ENCODE data around the gene COA5.
"Not testable (repeated sequence)": the region's sequence is repeated elsewhere in the genome, so short reads cannot be mapped to it uniquely, and the experiment has no call there.

COA5 gene

DNA sequence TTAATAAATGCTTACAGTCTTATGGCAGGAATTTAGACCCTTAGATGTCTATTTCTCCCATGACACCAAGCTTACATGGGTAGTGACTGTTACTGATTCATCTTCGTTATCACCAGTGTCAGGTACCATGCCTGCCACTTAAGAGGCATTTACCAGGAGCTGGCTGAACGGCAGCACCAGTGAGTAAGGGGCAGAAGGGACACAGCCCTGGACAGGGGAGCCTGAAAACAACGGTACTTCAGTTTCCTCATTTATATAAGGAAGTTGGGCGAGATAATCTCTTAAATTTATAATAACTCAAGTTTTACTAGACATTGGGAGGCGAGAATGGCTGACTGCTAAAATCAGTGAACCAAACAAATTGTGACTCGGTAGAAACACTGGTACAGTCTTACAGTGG is 1.2 kb downstream of the COA5 start:
- in situ Hi-C loops (cut with HindIII; ENCODE audit: low sequenced_read_pairs): no loop called here

DNA sequence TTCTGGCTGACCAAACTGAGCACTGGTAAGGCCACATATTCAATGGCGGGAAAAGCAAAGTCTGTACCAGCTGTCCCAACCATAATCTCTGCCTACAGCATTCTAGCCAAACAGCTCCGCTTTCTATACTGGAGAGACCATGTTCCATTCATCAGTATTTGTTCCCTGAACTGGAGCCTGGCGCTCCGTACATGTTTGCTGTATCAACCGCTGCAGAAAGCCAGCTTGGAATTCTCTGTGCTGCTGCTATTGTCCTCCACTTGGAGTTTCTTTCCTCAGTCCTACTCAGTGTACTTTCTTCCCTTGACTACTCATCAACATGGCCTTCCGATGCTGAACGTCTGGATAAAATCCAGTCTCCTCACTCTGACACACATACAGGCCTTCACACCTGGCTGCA is 1.9 kb downstream of the COA5 start:
- in situ Hi-C loops (cut with HindIII; ENCODE audit: low sequenced_read_pairs): no loop called here

DNA sequence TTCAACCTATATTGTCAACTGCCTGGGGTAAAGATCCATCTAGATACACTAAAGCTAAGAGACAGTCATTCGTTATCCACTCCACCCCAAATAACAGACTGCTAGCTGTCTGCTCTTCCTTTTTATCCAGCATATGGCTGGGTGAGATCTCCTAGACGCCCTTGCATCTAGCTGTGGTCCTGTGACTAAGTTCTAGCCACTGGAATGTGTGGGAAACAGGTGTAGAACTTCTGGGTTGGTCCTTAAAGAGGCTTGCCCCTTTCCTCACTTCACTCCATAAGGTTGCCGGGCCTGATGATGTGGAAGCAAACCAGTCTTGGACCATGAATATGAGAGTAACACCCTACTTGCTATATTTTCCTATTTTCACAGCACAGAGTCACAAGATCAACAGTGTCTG is 3.2 kb downstream of the COA5 start:
- in situ Hi-C loops (cut with HindIII; ENCODE audit: low sequenced_read_pairs): no loop called here

DNA sequence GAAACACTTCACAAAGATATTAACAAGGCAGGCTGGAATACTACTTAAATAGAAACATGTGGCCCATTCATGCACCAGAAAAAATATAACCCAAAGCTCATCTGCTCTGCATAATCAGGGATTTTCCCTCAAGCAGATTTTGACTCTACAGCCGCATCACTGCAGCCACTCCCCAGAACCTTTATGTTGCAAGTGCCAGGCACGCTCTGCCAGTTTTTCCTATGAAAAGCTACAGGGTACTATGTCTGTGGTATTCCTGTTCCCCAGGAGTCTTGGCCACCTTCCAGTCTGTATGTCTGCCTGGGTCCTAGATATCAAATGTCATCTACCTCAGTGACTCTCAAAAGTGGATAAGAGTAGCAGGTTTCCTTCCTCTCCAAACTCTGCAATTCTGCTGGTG is 3.8 kb downstream of the COA5 start:
- in situ Hi-C loops (cut with HindIII; ENCODE audit: low sequenced_read_pairs): no loop called here

DNA sequence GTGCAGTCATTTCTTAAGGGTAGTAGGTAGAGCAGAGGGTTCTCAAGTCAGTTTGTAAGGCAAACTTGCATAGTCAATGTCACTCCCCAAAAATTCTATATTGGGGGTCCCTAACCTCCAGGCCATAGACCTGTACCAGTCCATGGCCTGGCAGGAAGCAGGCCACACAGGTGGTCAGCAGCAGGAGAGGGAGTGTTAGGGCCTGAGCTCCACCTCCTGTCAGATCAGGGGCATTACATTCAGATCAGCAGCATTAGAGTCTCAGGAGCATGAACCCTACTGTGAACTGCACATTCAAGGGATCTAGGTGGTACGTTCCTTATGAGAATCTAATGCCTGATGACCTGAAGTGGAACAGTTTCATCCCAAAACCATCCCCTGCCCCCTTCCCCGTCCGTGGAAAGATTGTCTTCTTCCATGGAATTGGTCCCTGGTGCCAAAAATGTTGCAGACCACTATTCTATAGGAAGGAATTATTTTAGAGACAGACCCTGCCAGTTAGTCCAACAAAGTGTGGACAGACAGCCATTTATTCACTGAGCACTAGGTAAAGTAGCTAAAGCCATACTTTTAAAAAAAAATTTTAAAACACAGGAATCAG is 6.7 kb downstream of the COA5 start:
- in situ Hi-C loops (cut with HindIII; ENCODE audit: low sequenced_read_pairs): no loop called here

DNA sequence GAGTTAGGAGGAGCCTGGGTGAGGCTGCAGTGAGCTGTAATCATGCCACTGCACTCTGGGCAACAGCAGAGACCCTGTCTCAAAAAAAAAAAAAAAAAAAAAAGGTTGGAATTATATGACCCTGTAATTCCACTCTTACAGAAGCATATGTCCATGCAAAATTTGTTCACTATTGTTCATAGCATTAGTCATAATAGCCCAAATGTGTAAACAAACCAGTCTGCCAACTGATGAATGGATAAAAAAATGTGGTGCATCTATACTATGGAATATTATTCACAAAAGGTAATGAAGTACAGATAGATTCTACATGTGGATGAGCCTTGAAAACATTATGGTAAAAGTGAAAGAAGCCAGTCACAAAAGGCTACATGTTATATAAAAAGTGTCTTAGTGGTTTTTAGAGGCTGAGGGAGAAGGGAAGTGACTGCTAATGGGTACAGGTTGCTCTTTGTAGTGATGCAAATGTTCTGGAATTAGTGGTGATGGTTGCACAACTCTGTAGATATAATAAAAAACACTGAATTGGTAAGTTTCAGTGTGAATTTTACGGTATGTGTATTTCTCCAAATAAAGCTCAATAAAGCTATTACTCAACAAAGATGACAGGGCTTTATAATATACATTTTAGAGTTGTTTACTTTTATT is 9.4 kb downstream of the COA5 start:
- in situ Hi-C loops (cut with HindIII; ENCODE audit: low sequenced_read_pairs): no loop called here

DNA sequence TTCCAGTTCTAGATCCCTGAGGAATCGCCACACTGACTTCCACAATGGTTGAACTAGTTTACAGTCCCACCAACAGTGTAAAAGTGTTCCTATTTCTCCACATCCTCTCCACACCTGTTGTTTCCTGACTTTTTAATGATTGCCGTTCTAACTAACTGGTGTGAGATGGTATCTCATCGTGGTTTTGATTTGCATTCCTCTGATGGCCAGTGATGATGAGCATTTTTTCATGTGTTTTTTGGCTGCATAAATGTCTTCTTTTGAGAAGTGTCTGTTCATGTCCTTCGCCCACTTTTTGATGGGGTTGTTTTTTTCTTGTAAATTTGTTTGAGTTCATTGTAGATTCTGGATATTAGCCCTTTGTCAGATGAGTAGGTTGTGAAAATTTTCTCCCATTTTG is 13.6 kb downstream of the COA5 start:
- in situ Hi-C loops (cut with HindIII; ENCODE audit: low sequenced_read_pairs): not testable (repeated sequence)

DNA sequence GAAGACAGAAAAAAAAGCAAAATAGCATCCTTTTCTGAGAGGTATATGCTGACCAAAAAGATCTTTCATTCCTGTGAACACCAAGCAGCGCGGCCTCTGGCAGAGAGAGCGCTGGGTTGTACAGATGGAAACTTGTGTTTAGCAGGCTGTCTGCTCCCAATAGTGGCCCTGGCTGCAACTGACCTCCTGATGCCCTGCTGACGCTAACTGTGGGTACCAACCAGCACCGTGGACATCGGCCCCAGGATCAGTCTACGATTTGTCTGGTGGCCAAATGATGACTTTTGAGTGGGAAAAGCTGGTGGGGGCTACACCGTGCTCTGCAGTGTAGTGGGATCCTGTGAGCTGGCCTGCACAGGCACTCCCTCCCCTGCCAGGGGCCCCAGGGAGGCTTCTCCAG is 15.7 kb downstream of the COA5 start:
- in situ Hi-C loops (cut with HindIII; ENCODE audit: low sequenced_read_pairs): no loop called here

DNA sequence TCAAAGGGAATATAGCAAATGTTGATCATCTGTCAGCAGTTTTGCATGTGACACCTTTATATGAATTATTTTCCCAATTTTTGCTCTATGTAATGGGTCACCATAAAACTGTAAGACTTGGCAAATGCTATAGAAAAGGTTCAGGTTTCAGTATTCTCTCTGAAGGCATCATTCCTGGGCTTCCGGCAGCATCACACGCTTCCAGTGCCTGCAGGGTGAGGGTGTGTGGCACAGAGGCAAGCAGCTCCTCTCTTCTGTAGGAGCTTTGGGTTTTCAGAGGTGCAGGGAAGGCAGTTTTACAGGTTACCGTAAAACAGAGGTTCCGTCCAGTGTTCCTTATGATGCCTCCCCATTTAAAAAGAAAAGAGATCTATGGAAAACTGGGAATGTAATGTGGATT is 18.8 kb downstream of the COA5 start:
- in situ Hi-C loops (cut with HindIII; ENCODE audit: low sequenced_read_pairs): no loop called here

DNA sequence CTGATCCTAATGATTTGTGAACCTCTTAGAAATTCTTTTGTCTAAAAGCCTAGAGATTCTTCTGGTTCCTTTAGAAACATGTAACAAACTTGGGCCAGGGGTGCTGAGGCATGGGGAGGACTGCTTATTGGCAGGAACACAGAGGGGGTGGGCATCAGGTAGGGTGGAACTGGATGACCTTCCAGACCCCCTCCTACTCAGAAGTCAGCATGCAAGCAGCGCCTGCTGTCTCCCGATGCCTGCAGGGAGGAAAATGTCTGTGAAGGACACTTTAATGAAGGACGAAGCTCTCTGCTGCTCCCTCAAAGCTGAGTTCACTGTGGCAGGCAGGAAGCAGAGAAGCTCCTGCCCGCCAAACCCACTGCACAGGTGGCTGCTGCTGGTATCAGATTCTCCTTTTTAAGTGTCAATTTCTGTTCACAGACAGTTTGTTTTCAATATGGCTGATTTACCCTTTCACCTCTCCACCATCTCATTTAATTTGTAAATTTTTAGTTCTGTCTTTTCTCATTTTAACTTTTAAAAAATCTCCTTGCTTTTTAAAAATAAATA is 19.4 kb downstream of the COA5 start:
- in situ Hi-C loops (cut with HindIII; ENCODE audit: low sequenced_read_pairs): no loop called here

DNA sequence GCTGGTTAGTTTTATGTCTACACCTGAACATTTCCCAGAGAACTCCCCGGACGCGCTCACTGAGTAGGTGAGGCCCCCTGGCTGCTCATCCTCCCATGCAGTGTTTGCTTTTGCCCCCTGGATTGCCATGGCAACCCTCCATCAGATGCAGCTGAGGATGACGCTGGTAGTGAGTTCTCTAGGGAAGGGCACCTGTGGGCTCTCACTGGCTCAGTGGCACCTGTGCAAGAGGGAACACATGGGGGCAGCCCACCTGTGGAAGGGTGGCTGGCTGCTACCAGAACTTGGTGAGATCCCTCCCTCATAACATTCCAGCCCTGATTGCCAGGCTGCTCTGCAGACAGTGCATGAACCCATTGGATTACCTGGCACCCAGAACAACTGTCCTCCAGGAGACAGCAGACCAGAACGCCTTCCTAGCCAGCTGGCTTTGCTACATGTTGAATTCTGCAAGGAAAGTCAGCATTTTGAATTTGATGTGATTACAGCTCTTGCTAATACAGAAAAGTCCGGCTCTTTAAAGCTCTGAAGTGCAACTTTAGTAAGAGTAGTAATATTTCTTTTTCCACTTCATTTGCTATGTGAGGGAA is 21.7 kb downstream of the COA5 start:
- in situ Hi-C loops (cut with HindIII; ENCODE audit: low sequenced_read_pairs): no loop called here

DNA sequence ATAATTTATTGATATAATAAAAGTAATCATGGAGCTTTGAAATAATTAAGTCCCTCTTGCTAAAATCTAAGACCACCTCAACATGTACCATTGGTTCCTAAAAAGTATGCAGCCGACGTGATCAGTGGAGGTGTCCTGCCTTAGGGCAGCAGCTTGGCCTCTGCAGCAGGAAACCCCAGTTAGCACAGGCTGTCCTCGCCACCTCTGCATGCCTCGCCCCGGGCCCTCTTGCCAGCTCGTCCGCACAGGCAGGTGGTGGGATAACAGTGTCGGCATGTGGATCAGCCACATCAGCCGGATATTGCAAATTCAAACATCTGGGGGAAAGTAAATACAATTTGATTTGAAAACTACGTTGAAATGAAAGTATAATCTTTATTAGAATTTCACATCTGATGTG is 22.9 kb downstream of the COA5 start:
- in situ Hi-C loops (cut with HindIII; ENCODE audit: low sequenced_read_pairs): no loop called here

DNA sequence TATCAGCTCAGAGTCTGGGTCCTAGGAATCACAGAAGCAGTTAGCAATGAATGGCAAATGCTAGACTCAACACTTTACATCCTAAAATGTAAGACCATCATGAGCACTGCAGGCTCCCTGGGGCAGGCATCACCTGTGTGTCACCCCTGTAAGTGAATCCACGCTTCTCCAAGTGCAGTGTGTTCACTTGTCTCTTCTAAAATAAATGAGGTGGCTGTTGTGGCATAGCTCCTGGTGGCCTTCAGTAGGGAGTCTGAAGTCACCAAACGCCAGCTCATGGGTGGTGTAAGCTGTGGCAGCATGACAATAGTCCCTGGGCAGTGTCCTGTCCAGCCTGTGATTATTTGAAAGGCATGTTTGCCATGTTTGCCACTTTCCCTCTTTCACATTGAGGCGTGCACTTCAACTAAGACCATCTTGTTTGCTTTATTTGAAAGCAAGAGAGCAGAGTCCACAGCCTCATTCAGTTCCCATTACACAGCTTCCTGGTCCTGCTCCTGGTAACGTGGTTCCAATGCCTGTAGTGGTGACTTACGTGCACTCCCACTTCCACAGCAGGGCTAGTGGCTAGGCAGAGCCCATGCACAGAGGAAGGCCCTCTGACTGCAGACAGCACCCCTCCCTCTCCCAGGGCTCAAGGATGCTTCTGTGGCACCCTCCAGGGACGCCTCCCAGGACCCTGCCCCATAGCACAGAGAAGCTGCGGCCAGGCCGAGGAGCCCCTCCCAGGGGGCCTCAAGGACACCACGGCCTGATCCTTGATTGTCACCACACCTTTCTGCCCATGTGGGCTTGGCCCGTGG is 24.3 kb downstream of the COA5 start:
- in situ Hi-C loops (cut with HindIII; ENCODE audit: low sequenced_read_pairs): no loop called here

DNA sequence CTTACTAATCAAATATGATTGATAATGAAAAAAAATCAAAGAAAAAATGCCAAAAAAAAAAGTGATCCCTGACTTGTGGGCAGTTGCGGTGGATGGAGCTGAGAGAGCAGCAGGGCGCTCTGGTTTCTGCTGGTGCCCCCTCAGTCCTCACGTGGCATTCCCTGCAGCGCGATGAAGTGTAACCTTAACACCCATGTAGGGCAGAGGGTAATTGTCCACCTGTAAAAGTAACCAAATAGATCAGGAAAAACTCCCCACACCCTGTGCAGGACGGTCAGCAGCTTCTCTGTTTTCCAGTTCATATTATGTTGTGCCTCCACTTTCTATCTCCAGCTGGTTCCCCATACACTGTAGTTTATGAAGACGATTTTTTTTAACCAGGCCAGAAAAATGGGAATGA is 25.0 kb downstream of the COA5 start:
- in situ Hi-C loops (cut with HindIII; ENCODE audit: low sequenced_read_pairs): no loop called here

DNA sequence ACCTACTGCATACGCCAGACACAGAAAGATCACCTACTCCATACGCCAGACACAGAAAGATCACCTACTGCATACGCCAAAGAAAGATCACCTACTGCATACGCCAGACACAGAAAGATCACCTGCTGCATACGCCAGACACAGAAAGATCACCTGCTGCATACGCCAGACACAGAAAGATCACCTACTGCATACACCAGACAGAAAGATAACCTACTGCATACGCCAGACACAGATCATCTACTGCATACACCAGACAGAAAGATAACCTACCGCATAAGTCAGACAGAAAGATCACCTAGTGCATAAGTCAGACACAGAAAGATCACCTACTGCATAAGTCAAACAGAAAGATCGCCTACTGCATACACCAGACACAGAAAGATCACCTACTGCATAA is 25.8 kb downstream of the COA5 start:
- in situ Hi-C loops (cut with HindIII; ENCODE audit: low sequenced_read_pairs): no loop called here

DNA sequence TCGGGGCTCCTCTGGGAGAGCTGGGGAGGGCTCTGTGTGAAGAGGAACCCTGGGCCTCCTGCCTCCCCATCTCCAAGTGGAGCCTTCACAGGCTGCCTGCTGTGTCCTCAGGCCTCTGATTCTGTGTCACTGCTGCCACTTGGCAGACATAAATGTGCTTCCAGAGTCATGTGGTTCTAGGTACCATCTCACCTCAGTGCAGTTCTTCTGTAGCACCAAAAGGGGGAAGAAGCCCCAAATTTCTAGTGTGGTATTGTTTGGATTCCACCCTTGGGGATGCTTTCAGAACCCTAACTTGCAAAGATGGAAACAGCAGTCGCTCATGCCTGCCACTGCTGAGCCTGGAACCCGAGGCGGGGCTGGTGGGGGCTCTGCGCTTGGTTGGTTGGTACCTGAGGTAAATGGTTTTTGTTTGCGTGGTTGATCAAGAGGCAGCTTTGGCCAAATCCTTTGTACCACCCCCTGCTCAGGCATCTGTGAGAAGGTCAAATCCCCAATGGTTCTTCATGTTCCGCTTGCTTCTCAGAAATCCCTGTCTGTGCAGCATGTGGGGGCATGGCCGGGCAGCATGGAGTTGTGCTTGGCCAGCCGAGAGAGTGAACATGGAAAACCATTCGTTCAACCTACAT is 27.5 kb downstream of the COA5 start:
- in situ Hi-C loops (cut with HindIII; ENCODE audit: low sequenced_read_pairs): no loop called here

DNA sequence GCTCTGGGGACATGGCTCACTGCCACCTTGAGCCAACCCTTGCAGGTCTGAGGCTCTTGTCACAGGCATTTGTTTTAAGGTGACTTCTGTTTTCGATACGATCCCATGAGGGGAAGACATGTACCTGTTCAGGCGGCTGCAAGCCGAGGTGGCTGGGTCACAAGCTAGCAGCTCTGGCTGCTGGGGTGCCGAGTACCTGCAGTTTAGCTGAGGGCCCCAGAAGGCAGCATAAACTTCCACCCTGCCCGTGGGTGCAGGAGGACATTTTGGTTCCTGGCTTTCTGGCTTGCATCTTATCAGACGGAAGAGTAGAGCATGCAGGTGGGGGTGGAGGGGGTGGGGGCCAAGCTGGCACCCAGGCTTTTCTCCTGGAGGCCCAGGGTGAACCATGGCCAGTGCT is 28.4 kb downstream of the COA5 start:
- in situ Hi-C loops (cut with HindIII; ENCODE audit: low sequenced_read_pairs): no loop called here

DNA sequence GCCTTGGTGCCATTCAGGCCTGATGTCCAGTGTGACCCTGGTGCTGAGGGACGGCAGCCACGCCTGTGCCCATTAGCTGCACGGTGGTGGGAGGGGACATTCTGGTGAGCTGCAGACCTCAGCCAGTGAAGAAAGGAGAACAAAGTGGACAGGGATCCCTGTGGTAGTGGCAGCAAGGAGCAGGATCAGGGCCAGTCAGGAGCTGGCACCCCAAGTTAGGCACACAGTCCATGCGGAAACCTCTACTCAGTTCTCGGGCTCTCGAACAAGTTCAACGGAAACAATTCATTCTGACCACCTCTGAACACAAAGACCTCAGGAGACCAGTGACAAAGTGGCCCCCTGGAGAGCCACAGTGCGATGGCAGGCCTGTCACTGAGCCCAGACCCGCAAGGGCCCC is 30.1 kb downstream of the COA5 start:
- in situ Hi-C loops (cut with HindIII; ENCODE audit: low sequenced_read_pairs): no loop called here

DNA sequence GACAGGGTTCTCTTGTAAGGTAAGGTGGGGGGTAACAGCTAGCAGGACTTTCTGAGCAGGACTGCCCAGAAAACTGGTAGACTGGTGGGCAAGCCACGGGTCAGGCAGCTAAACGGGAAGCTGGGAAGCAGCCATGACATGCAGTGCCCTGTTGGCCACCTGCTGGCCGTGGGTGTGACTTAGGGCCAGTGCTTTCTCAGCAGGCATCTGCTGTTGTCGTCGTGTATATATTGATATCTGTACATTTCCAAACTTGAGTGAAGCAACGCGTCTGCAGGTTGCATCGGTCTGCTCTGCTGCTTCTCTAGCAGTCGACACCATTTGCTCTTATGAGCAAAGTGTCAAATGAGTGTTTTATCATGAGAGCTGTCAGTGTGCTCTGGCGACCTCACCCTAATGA is 31.0 kb downstream of the COA5 start:
- in situ Hi-C loops (cut with HindIII; ENCODE audit: low sequenced_read_pairs): no loop called here

DNA sequence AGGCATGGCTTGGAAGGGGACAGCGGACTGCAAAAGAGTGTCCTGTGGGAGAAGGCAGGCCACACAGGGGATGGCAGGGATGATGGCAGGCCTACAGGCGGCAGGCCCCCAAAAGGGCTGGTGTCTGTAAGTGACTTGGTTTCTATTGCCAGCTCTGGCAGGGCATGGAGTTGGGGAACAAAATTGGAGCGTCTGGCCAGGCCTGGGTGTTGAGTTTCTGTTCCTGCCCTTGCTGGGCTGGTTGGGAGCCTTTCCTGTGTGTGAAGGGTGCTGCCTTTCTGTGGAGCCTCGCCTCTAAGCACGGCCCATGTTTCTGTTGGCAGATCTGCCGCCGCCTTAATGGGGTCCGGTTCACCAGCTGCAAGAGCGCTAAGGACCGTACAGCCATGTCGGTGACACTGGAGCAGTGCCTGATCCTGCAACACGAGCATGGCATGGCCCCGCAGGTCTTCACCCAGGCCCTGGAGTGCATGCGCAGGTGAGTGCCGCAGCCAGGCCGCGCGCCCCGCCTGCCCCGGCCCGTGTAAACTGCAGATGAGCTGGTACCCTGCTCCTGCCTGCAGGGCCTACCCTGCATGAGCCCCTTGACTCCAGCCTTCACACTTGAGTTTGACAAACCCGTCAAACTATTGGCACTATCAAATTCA is 31.5 kb downstream of the COA5 start:
- in situ Hi-C loops (cut with HindIII; ENCODE audit: low sequenced_read_pairs): no loop called here

DNA sequence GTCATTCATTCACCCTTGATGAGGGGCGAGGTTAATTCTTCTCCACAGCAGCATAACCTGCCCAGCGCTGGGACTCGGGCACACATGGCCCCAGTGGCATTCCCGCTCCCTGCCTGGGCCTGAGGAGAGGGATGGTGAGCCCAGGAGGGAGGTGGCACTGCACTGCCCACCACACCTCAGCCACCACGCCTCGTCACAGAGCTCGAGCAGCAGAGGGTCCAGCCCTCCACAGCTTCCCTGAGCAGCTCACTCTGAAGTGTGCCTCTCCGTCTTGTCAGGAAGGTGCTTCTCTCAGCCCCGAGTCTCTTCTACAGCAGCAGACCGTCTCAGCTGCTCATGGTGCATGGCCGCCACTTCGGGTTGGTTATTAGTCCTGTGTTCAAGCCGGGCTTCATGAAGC is 34.9 kb downstream of the COA5 start:
- in situ Hi-C loops (cut with HindIII; ENCODE audit: low sequenced_read_pairs): no loop called here
